K562 (cell line): ENCODE data around the gene AAMP.

Experiments
- EZH2 ChIP-seq: IDR thresholded peaks from 2 replicates; pipeline ENCODE4 v1.6.1; 2012; ENCODE audit warnings: low read depth, mild to moderate bottlenecking, inconsistent platforms, low read length, borderline replicate concordance
- FOXM1 ChIP-seq, 2 experiments: fragments of 450-650 bp in 1 of 2; sonication (generic) in 1 of 2; formaldehyde crosslinking in 1 of 2; IDR thresholded peaks; 2 replicates each; pipeline versions ENCODE4 v1.6.1 to v1.9.0; 2017 to 2022; ENCODE audit warnings: low read depth in 2 of 2, mild to moderate bottlenecking in 2 of 2, missing genetic modification reagents in 1 of 2, moderate library complexity in 1 of 2
- NR4A1 ChIP-seq, 2 experiments: fragments of 250-450 bp in 1 of 2; fragments of 450-650 bp in 1 of 2; sonication (Bioruptor Pico) in 1 of 2; IDR thresholded peaks; 2 replicates each; pipeline versions ENCODE4 v1.4.0 to v1.6.1; 2016 to 2020; ENCODE audit warnings: mild to moderate bottlenecking in 2 of 2, missing compliant biosample characterization in 1 of 2, missing genetic modification characterization in 1 of 2, moderate library complexity in 1 of 2
- REST ChIP-seq, 2 experiments: fragments of 450-650 bp; formaldehyde crosslinking in 1 of 2; IDR thresholded peaks; 2 replicates each; pipeline versions ENCODE4 v1.4.0 to v1.6.1; 2014 to 2020; ENCODE audit warnings: mild to moderate bottlenecking in 2 of 2, borderline replicate concordance in 1 of 2, low read depth in 1 of 2
- SMAD3 ChIP-seq: fragments of 450-650 bp; formaldehyde crosslinking; conservative IDR thresholded peaks from 2 replicates; pipeline ENCODE4 v1.4.0; 2020; ENCODE audit warnings: mild to moderate bottlenecking
- SMAD4 ChIP-seq: fragments of 250-450 bp; sonication (Bioruptor Pico); conservative IDR thresholded peaks from 2 replicates; pipeline ENCODE4 v1.8.0; 2021; ENCODE audit warnings: inconsistent platforms, mild to moderate bottlenecking, moderate library complexity
- ZBTB33 ChIP-seq: sonication (generic); formaldehyde crosslinking; IDR thresholded peaks from 2 replicates; pipeline ENCODE4 v1.8.1; 2023; ENCODE audit warnings: mild to moderate bottlenecking, missing genetic modification reagents
- ZBTB7A ChIP-seq: IDR thresholded peaks from 2 replicates; pipeline ENCODE4 v1.6.1; 2011; ENCODE audit warnings: low read depth, mild to moderate bottlenecking, low read length, moderate library complexity, borderline replicate concordance; ENCODE audit not compliant: control insufficient read depth
- ZFP91 ChIP-seq: sonication (generic); formaldehyde crosslinking; IDR thresholded peaks from 2 replicates; pipeline ENCODE4 v1.8.0; 2022; ENCODE audit warnings: mild to moderate bottlenecking, missing genetic modification reagents
- ZHX1 ChIP-seq: fragments of 150-350 bp; conservative IDR thresholded peaks from 2 replicates; pipeline ENCODE4 v1.6.1; 2014; ENCODE audit warnings: low read length
- ZNF24 ChIP-seq: fragments of 450-650 bp; IDR thresholded peaks from 2 replicates; pipeline ENCODE4 v1.6.1; 2016
- ZNF311 ChIP-seq: fragments of 250-450 bp; sonication (Bioruptor Pico); IDR thresholded peaks from 2 replicates; pipeline ENCODE4 v1.4.0; 2020; ENCODE audit warnings: mild to moderate bottlenecking, moderate library complexity

GRCh38 chr2:218244204-218244603, 25.7 kb downstream of the AAMP start:
- no peak for TF ChIP-seq EZH2
- no peak for TF ChIP-seq ZNF24
- no peak for TF ChIP-seq NR4A1 (CRISPR knock-in tag; IDR thresholded peaks at IDR 0.05)
- no peak for TF ChIP-seq NR4A1 (tag; IDR thresholded peaks at IDR 0.05)
- no peak for TF ChIP-seq ZBTB33 (CRISPR knock-in tag)
- TF ChIP-seq ZNF311 (CRISPR knock-in tag), result no peak
- TF ChIP-seq SMAD3, result no peak
- no peak for TF ChIP-seq REST (IDR thresholded peaks at IDR 0.05; ENCODE audit: borderline replicate concordance)
- TF ChIP-seq REST (CRISPR knock-in tag; IDR thresholded peaks at IDR 0.05; ENCODE audit: low read depth), result no peak
- no peak for TF ChIP-seq FOXM1 (IDR thresholded peaks at IDR 0.05; ENCODE audit: low read depth)
- no peak for TF ChIP-seq FOXM1 (CRISPR knock-in tag; IDR thresholded peaks at IDR 0.05; ENCODE audit: low read depth)
- TF ChIP-seq ZHX1, result no peak
- no peak for TF ChIP-seq ZBTB7A
- TF ChIP-seq ZFP91 (CRISPR knock-in tag), result no peak
- TF ChIP-seq SMAD4, result no peak
